ENCODE data around the gene TCP10L.
"Not testable (repeated sequence)": the region's sequence is repeated elsewhere in the genome, so short reads cannot be mapped to it uniquely, and the experiment has no call there.

TCP10L gene

GRCh38 chr21:32585970-32586369 is 647 bp upstream of the TCP10L start:
- no peak for FAIRE-seq

GRCh38 chr21:32584472-32584871 is 851 bp downstream of the TCP10L start:
- FAIRE-seq, result no peak

DNA sequence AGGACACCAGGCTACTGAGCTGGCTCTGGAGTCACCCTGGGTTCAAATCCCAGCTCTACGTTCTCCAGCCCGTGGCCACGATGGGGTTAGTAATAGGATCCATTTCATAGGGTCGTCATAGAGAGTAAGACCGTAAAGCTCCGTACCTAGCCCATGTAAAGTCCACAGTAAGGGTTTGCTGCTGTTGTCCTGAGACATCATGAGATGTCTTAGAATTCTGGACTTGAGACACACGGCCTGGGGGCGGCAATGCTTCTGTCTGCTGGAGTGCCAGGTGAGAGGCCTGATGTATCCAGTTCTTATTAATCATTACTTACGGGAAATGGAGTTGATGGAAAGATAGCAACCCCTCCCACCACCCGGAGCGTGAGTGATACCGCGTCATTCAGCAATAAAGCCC is 3.6 kb downstream of the TCP10L start:
- FAIRE-seq, result no peak

- FAIRE-seq, result no peak
These were observed 4.4 kb downstream of the TCP10L start for GRCh38 chr21:32580949-32581348.

GRCh38 chr21:32578107-32578691 is 7.1 kb downstream of the TCP10L start:
- FAIRE-seq, result no peak

GRCh38 chr21:32576011-32576410 is 9.3 kb downstream of the TCP10L start:
- no peak for FAIRE-seq

DNA sequence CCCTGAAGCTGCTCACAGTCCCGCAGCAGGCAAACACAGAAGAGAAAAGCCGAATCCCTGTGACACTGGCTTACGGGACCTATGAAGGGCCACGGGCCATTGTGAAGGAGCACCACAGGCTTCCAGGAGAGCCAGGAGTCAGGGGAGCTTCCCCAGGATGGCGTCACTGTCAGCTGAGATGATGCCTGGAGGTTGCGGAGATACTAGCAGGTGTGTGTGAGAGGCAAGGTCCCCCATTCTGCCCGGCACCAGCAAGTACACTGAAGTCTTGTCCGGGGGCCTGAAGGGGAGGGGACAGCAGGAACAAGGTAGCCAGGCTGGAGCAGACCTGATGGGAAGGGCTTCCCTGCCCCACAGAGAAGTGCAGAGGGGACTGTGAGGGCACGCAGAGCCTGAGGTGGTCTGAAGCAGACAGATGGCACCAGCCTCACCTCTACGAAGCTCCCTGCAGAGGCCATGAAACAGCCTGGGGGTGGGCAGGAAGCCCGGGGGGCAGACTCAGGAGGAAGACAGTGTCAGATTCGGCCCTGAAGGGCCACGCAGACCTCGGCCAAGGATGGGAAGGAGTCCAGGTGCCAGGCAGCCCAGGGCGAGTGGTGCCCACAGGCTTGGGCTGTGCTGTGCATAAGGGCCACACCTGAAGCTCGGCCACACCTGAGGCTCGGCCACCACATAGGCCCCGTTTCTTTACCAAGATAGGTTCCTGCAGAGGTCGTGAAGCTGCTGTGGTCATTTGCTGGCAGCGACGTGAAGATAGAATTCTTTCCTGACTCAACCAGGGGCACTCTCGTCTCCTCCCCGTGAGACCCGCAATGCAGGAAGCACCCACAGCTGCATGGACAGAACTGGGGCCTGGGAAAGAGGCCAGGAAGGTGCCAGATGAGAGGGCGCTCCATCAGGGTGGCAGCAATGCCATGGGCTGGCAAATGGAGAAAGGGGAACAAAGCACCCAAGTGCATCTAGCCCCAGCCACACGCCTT is 10.1 kb downstream of the TCP10L start:
- FAIRE-seq, result no peak

GRCh38 chr21:32572574-32573420 is 12.5 kb downstream of the TCP10L start:
- FAIRE-seq, result no peak

DNA sequence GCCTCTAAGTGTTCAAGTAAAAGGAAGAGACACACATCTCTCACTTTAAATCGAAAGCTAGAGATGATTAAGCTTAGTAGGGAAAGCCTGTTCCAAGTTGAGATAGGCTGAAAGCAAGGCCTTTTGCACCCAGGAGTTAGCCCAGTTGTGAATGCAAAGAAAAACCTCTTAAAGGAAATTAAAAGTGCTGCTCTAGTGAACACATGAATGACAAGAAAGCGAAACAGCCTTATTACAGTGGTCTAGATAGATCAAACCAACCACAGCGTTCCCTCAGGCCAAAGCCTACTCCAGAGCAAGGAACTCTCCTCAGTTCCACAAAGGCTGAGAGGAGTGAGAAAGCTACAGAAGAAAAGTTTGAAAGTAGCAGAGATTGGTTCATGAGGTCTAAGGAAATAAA is 14.9 kb downstream of the TCP10L start:
- FAIRE-seq, result no peak

GRCh38 chr21:32569261-32570230 is 15.8 kb downstream of the TCP10L start:
- no peak for FAIRE-seq

- FAIRE-seq, result no peak
These were observed 17.7 kb downstream of the TCP10L start for GRCh38 chr21:32567626-32568025.

GRCh38 chr21:32566741-32567389 is 18.5 kb downstream of the TCP10L start:
- FAIRE-seq, result no peak

DNA sequence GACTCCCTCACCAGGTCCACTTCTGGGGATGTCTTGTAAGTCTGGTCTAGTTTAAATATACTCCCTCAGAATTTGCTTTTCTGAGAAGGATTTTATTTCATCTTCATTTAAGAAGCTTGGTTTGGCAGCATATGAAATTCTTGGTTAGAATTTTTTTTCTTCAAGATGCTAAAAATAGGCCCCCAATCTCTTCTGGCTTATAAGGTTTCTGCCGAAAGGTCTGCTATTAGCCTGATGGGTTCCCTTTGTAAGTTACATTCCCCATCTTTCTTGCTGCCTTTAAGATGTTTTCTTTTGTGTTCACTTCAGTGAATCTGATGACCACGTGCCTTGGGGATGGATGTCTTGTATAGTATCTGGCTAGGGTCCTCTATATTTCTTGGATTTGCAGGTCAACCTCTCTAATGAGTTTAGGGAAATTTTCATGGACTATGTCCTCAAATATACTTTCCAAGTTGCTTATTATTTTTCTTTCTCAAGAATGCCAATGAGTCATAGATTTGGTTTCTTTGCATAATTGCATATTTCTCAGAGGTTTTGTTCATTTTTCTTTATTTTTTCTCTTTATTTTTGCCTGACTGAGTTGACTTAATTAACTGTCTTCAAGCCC is 19.4 kb downstream of the TCP10L start:
- FAIRE-seq, result no peak

- no peak for FAIRE-seq
These were observed 22.4 kb downstream of the TCP10L start for GRCh38 chr21:32562915-32563314.

DNA sequence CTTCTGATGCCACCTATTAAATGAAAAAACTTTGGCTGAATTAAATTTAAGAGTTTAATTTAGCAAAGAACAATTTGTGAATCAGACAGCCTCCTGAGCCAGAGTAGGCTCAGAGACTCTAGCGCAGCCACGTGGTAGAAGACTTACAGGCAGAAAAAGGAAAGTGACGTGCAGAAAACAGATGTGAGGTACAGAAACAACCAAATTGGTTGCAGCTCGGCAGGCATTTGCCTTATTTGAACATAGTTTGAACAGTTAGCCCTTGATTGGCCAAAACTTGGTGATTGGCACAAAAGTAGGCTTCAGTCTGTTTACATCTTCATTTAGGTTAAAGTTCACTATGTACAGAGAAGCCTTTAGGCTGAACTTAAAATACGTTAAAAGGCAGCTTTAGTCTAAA is 22.9 kb downstream of the TCP10L start:
- no peak for FAIRE-seq

DNA sequence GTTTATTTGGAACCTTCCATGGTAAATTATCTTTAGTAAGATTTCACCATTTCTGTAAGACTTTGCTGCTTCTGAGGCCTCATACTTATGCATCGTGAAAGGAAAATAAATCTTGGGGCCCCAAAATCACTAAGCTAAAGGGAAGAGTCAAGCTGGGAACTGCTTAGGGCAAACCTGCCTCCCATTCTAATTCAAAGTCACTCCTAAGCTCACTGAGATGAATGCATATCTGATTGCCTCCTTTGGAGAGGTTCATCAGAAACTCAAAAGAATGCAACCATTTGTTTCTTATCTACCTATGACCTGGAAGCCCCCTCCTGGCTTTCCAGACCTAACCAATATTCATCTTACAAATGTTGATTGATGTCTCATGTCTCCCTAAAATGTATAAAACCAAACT is 23.8 kb downstream of the TCP10L start:
- not testable (repeated sequence) for FAIRE-seq

DNA sequence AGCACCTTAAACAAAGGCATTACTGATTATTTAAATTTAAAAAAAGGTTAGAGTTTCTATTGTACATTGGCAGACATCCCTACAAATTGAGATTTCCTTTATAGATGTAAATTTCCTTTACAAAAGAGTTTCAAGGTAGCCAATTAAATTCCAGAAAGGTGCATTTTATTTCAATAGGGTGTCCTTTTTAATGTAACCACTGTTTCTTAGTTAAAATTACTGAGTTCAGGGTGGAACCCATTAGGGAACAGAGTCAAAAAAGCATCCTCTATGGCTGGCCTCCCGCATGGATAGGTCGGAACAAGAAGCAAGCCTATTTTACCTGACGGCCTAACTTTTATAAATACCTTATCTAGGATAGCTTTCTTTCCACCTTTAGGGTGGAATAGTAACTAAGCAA is 24.4 kb downstream of the TCP10L start:
- no peak for FAIRE-seq

- peak; percentile 93 for FAIRE-seq
These were observed 26.2 kb downstream of the TCP10L start for GRCh38 chr21:32559006-32559610.

- FAIRE-seq, result no peak
These were observed 27.2 kb downstream of the TCP10L start for GRCh38 chr21:32558106-32558505.

GRCh38 chr21:32554832-32555638 is 30.3 kb downstream of the TCP10L start:
- FAIRE-seq, result no peak
